ENCODE measurements around the gene PUS7.
"Not testable (repeated sequence)": the region's sequence is repeated elsewhere in the genome, so short reads cannot be mapped to it uniquely, and the experiment has no call there.

Gene PUS7, protein sequence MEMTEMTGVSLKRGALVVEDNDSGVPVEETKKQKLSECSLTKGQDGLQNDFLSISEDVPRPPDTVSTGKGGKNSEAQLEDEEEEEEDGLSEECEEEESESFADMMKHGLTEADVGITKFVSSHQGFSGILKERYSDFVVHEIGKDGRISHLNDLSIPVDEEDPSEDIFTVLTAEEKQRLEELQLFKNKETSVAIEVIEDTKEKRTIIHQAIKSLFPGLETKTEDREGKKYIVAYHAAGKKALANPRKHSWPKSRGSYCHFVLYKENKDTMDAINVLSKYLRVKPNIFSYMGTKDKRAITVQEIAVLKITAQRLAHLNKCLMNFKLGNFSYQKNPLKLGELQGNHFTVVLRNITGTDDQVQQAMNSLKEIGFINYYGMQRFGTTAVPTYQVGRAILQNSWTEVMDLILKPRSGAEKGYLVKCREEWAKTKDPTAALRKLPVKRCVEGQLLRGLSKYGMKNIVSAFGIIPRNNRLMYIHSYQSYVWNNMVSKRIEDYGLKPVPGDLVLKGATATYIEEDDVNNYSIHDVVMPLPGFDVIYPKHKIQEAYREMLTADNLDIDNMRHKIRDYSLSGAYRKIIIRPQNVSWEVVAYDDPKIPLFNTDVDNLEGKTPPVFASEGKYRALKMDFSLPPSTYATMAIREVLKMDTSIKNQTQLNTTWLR

GRCh38 chr7:105521717-105522463 lies at the start of gene PUS7:
Gene PUS7 (minus strand): TSS chr7:105522271. CDS start chr7:105508512, 13,759 bp downstream.
- peak; percentile 73 for DNase-seq (ENCODE audit: low read depth)

GRCh38 chr7:105567821-105568220 lies 45.8 kb upstream of the PUS7 start:
- no peak for DNase-seq (ENCODE audit: low read depth)

GRCh38 chr7:105567024-105567423 lies 45.0 kb upstream of the PUS7 start:
- no peak for DNase-seq (ENCODE audit: low read depth)

DNA sequence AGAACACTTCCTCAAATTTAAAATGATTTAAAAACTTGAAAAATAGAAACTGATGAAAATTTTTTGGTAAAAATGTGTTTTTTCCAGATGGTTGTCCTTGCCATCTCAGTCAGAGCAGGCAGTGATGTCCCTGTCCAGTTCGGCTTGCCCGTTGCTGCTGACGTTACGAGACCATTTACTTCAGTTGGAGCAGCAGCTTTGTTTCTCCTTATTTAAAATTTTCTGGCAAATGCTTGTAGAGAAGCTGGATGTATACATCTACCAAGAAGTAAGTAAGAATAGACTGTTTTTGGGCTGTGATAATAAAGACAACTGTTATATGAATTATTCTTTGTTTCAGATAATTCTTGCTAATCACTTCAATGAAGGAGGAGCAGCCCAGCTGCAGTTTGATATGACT lies 43.1 kb upstream of the PUS7 start:
- DNase-seq (ENCODE audit: low read depth) = no peak

GRCh38 chr7:105559926-105560325 lies 37.9 kb upstream of the PUS7 start:
- no peak for DNase-seq (ENCODE audit: low read depth)

DNA sequence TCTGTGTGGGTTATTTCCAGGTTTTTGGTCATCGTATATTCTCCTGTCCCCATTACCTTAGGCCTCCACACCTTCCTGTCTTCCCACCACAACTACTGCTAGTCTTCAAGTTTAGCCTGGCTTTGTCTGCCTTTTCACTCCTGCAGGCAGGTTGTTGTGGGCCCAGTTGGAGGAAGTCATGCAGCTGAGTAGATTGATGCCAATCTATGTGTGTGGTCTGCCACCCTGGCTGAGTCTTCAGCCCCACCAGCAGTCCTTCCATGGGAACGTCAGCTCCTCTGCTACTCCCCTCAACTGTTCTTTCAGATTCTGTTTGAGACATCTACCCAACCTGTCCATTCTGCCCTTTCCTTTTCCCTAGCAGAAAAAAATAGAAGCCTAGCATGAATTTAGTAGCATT lies 16.3 kb upstream of the PUS7 start:
- DNase-seq (ENCODE audit: low read depth) = no peak

DNA sequence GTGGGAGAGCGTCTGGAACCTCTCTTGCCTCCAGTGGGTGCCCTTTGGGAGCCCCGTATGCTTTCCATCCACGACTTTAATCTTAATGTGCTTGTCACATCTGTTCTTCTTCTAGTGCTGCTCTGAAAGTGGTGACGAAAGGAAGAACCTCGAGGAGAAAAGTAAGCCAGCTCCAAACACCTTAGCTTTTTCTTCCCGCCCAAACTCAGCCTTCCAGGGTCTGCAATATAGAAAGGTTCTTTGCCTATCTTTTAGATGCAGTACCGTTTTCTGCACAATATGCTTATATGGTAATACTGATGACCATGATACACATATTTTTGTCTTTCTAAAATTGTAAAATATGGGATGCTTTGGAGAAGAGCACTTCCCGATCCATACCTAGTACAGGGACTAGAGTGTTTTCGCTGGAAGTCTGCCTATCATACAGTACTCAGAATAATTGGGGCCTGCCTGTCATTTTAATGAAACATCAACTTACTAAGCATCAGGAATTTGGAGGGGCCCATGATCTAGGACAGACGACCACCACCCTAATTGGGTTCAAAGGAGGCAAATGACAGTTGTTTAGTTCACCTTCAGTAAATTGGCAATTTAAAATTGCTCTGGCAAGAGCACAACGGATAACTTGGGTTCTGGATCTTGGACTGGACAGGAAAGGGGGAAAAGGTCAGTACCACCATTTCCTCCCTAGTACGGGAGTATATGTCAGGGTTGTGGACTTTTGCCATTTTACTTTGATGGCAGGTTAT lies 10.8 kb upstream of the PUS7 start:
- no peak for DNase-seq (ENCODE audit: low read depth)

GRCh38 chr7:105531792-105532671 lies 10.0 kb upstream of the PUS7 start, which contains the start of gene RINT1:
Gene RINT1 (plus strand): TSS chr7:105532201. CDS start chr7:105532316, 115 bp downstream.
- DNase-seq (ENCODE audit: low read depth) = peak; percentile 80

DNA sequence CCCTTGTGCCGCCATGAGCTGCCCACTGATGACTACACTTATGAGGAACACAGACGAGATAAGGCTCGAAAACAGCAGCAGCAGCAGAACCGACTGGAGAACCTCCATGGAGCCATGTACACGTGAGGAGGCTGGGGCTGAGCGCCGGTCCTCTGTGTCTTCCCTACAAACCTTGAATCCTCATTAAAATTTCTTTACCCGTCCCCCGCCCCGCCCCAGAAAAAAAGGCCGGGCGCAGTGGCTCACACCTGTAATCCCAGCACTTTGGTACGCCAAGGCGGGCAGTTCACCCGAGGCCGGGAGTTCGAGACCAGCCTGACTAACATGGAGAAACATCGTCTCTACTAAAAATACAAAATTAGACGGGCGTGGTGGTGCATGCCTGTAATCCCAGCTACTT lies 8.5 kb upstream of the PUS7 start:
- no peak for DNase-seq (ENCODE audit: low read depth)

GRCh38 chr7:105530126-105530525 lies 8.1 kb upstream of the PUS7 start:
- DNase-seq (ENCODE audit: low read depth) = no peak

DNA sequence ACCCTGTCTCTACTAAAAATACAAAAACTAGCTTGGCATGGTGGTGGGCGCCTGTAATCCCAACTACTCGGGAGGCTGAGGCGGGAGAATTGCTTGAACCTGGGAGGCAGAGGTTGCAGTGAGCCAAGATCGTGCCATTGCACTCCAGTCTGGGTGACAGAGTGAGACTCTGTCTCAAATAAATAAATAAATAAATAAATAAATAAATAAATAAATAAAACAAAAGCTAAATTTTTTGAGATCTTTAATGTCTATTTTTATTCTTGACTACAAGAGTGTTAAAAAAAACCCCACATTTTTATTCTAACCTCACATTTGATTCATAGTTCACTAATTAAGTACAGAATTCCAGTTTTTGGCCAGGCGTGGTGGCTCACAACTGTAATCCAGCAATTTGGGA lies 5.7 kb upstream of the PUS7 start:
- not testable (repeated sequence) for DNase-seq (ENCODE audit: low read depth)

- no peak for DNase-seq (ENCODE audit: low read depth)
Measured at GRCh38 chr7:105524840-105525239, 2.8 kb upstream of the PUS7 start.

- DNase-seq (ENCODE audit: low read depth) = not testable (repeated sequence)
Measured at GRCh38 chr7:105524423-105524822, 2.4 kb upstream of the PUS7 start.

DNA sequence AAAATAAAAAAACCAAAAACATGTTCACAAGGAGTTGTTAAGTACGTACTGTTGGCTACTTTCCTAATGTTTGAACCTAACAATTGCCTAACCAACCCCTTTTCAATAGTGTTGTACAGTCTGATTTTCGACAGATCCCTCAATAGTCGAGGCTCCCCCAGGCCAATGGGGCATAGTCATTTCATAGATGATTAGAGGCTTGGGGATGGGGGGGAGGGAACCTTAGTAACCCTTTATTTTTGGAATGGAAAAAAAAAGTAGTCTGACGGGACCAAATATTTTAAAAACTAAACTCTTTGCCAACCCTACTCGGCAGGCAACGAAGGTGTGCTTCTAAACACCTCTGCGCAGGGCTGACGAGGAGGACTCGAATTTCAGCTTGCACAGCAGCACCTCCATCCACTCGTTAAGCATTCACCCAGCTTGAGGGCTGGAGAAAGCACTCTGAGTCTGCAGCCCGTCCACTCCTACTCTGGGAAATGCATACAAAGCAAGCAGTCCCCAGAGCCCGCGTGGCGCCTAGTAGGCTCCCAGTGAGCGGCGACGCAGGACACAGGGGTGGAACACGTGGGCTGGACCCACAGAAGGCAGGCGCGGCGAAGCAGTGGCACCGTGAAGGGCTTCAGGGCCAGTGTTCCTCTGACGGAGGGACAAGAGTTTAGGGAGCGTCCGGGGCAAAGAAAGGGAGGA lies 899 bp downstream of the PUS7 start:
- DNase-seq (ENCODE audit: low read depth) = peak; percentile 22

- not testable (repeated sequence) for DNase-seq (ENCODE audit: low read depth)
Measured at GRCh38 chr7:105520620-105521019, 1.5 kb downstream of the PUS7 start.

GRCh38 chr7:105519353-105519752 lies 2.7 kb downstream of the PUS7 start:
- DNase-seq (ENCODE audit: low read depth) = no peak

GRCh38 chr7:105515610-105516009 lies 6.5 kb downstream of the PUS7 start:
- not testable (repeated sequence) for DNase-seq (ENCODE audit: low read depth)

DNA sequence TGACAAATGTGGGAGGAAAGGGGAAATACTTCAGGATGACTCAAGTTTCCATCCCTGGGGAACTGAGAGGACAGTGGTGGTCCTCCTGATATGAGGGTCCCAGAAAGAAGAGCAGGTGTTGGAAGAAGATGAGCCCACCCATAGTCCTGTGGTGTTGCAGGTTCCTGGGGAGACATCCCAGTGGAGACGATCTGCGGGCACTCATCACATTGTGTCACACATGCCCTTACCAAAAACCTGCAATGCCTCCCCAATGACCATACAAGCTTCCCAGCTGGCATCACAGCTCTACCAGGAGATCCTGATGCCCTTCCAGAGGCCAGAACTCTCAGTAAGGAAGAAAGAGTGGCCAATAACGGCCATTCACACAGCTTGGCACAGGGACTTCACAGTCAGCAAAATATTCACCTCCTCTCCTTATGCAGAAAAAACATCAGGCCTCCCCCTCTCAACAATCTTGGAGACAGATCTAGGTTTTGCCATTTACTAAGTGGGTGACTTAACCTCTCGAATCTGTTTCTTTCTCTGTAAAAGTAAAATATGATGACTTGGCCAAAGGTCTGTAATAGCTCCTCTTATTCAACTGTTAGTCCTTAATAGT lies 9.0 kb downstream of the PUS7 start:
- no peak for DNase-seq (ENCODE audit: low read depth)

GRCh38 chr7:105512415-105512814 lies 9.7 kb downstream of the PUS7 start:
- DNase-seq (ENCODE audit: low read depth) = no peak

DNA sequence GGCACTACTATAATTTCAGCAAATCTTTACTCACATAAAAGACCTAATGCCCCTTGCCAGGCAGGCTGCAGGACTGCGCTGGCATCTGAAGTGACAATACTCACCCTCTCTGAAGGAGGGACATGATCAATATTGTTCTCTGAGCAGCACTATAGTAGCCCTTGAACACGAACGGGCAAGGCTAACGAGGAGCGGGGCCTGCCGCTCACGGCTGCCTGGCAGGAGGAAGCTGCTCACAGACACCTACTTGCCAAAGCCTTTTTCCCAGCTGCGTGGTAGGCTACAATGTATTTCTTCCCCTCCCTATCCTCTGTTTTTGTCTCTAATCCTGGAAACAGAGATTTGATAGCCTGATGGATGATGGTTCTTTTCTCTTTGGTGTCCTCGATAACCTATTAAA lies 19.9 kb downstream of the PUS7 start:
- DNase-seq (ENCODE audit: low read depth) = no peak

Data from activated T-cell treated with anti-CD3 and anti-CD28 coated beads for 1 hour (primary cell).